Sigmoid colon (tissue), 7 donors: ENCODE measurements around the gene A3GALT2. TPM values are rescaled to one million over a fixed set of nuclear protein-coding genes. Genes with fewer than 3 reads are reported as not detected.

Experiments used
- DNase-seq: peaks from one replicate; pipeline ENCODE4 v3.0.0-alpha.2; 2019
- H3K27ac ChIP-seq, 4 donors: fragments of 200-600 bp; sonication (generic); one replicate each; pipeline ENCODE4 v1.5.1; 2016 to 2019; ENCODE audit warnings: mild to moderate bottlenecking in 1 of 4
- H3K27me3 ChIP-seq, 3 donors: fragments of 200-600 bp; sonication (generic); one replicate each; pipeline ENCODE4 v1.5.1; 2019; ENCODE audit warnings: mild to moderate bottlenecking in 1 of 3
- H3K36me3 ChIP-seq, 4 donors: fragments of 200-600 bp; sonication (generic); one replicate each; pipeline ENCODE4 v1.5.1; 2016 to 2019
- H3K4me1 ChIP-seq, 4 donors: fragments of 200-600 bp; sonication (generic); one replicate each; pipeline ENCODE4 v1.5.1; 2017 to 2019
- H3K4me3 ChIP-seq, 4 donors: fragments of 200-600 bp; sonication (generic); one replicate each; pipeline ENCODE4 v1.5.1; 2017 to 2019; ENCODE audit warnings: mild to moderate bottlenecking in 2 of 4, moderate library complexity in 1 of 4
- H3K9me3 ChIP-seq, 4 donors: fragments of 200-600 bp in 3 of 4; sonication (generic) in 3 of 4; one replicate each; pipeline versions ENCODE4 v1.5.1 to v1.6.1; 2013 to 2019
- CTCF ChIP-seq, 4 experiments: fragments of 450-650 bp in 3 of 4; fragments of 200-600 bp in 1 of 4; IDR thresholded peaks; one replicate each; pipeline ENCODE4 v1.5.1; 2016 to 2019; ENCODE audit warnings: antibody characterized with exemption in 4 of 4, mild to moderate bottlenecking in 3 of 4, moderate library complexity in 2 of 4
- EP300 ChIP-seq, 4 donors: sonication (generic); formaldehyde crosslinking; IDR thresholded peaks; one replicate each; pipeline ENCODE4 v1.6.1; 2017; ENCODE audit warnings: antibody characterized with exemption in 4 of 4
- POLR2A ChIP-seq, 2 donors: fragments of 450-650 bp; IDR thresholded peaks; one replicate each; pipeline ENCODE4 v1.6.1; 2016; ENCODE audit warnings: antibody characterized with exemption in 2 of 2, mild to moderate bottlenecking in 2 of 2, moderate library complexity in 2 of 2
- POLR2AphosphoS5 ChIP-seq, 4 donors: sonication (generic); formaldehyde crosslinking; IDR thresholded peaks; one replicate each; pipeline ENCODE4 v1.6.1; 2017; ENCODE audit warnings: antibody characterized with exemption in 4 of 4
- WGBS, 2 donors: extraction: QIAGEN DNeasy Blood & Tissue Kit; methylation state at CpG; one replicate each; pipeline ENCODE4 v1.1.7; 2013; 5-methylcytosine and 5-hydroxymethylcytosine counted together
- intact Hi-C: fragments of 100-400 bp; cut with DNase I; formaldehyde crosslinking; loops from one replicate; pipeline ENCODE4 v1.15.1; 2023
- polyA plus RNA-seq, 3 donors: library from polyadenylated mRNA; stranded (reverse); fragments of 200-250 nt; gene quantifications; one replicate each; pipeline ENCODE4 v1.2.3, GENCODE V29; 2013
- total RNA-seq, 4 donors: library from RNA; depleted of rRNA; stranded (reverse); fragments of >200 nt; gene quantifications; one replicate each; pipeline ENCODE4 v1.1.0, GENCODE V29; 2016
- donor health status: healthy with polysubstance abuse.
- donor health status: Bipolar disorder and iron deficiency.
- donor health status: healthy.

Gene A3GALT2
- total and polyA plus RNA-seq, 7 donors: not detected

GRCh38 chr1:33349778-33350610 lies 29.1 kb upstream of the A3GALT2 start:
- Histone ChIP-seq H3K4me1 (peaks cover 0 to 41% (median 34%) of the 10 kb centered on the region in 4 donors), H3K27me3 (no peaks in the 10 kb centered on the region), H3K4me3 (peak overlapping the region; percentile 38 to 98 (median 94)), H3K9me3 (no peaks in the 10 kb centered on the region), H3K36me3 (peaks cover 0 to 10% (median 4%) of the 10 kb centered on the region in 4 donors), H3K27ac (peak overlapping the region; percentile 85 to 100 (median 99))
- TF ChIP-seq POLR2A (IDR thresholded peaks at IDR 0.05) (peak in 1 of 2 donors; percentile 49), POLR2AphosphoS5 (IDR thresholded peaks at IDR 0.05) (peak; percentile 67 to 84 (median 80)), EP300 (IDR thresholded peaks at IDR 0.05) (no peak), CTCF (IDR thresholded peaks at IDR 0.05) (no peak)
- peak; percentile 95 for DNase-seq
- WGBS, 2 donors: 1% methylated on average over 104 of the region's 104 CpGs
- intact Hi-C loops: no loop called here

DNA sequence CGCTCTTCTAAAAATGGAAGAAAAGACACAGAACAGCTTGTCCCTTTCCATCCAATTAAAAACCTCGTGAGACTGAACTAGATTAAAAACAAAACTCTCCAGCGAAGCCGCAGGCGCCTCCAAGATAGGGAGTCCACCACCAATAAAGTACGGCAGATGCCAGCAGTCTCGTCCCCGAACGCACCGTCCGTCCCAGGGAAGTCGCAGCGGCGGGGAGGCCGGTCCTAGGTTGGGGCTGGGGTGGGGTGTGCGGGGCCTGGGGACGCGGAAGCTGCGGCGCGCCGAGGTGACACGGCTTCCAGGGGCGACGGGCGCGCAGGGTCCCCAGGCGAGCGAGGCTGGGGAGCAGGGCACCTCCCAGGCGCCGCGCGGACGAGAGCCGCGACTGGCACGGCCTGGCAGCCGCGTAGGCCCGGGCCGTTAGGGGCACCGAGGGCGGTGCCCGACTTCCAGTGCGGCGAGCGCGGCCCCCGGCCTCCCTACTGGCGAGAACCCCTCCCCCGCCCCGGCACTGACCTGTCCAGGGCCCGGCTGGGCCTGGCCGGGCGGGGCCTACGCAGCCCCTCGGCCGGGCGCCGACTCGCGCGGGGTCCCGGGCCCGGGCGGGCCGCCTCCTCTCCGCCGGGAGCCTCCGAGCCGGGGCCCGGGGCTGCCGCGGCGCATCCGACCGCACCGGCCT lies 28.3 kb upstream of the A3GALT2 start:
- H3K27ac ChIP-seq: peak overlapping the region; percentile 98 to 100 (median 99)
- intact Hi-C loops: no loop called here
- peak; percentile 75 for DNase-seq
- H3K27me3 ChIP-seq: no peaks in the 10 kb centered on the region
- peak overlapping the region; percentile 67 to 98 (median 94) for H3K4me3 ChIP-seq
- WGBS, 2 donors: 0% methylated on average over 78 of the region's 78 CpGs
- TF ChIP-seq CTCF (IDR thresholded peaks at IDR 0.05) (no peak), POLR2AphosphoS5 (IDR thresholded peaks at IDR 0.05) (peak in 3 of 4 donors; percentile 2 to 43 (median 10)), EP300 (IDR thresholded peaks at IDR 0.05) (no peak)
- H3K36me3 ChIP-seq: peaks cover 0 to 2% (median under 1%) of the 10 kb centered on the region in 4 donors
- H3K4me1 ChIP-seq: peaks cover 0 to 48% (median 41%) of the 10 kb centered on the region in 4 donors
- H3K9me3 ChIP-seq: no peaks in the 10 kb centered on the region

GRCh38 chr1:33348676-33349080 lies 27.8 kb upstream of the A3GALT2 start:
- Histone ChIP-seq H3K36me3 (no peaks in the 10 kb centered on the region), H3K27me3 (no peaks in the 10 kb centered on the region), H3K27ac (peak overlapping the region; percentile 98 to 100 (median 99)), H3K4me1 (peaks cover 0 to 54% (median 47%) of the 10 kb centered on the region in 4 donors), H3K9me3 (no peaks in the 10 kb centered on the region), H3K4me3 (peak overlapping the region; percentile 67 to 98 (median 94))
- intact Hi-C loops: no loop called here
- 2% methylated on average over 11 of the region's 11 CpGs for WGBS, 2 donors
- TF ChIP-seq CTCF (IDR thresholded peaks at IDR 0.05) (no peak), POLR2A (IDR thresholded peaks at IDR 0.05) (no peak), POLR2AphosphoS5 (IDR thresholded peaks at IDR 0.05) (no peak), EP300 (IDR thresholded peaks at IDR 0.05) (no peak)
- peak; percentile 65 for DNase-seq

DNA sequence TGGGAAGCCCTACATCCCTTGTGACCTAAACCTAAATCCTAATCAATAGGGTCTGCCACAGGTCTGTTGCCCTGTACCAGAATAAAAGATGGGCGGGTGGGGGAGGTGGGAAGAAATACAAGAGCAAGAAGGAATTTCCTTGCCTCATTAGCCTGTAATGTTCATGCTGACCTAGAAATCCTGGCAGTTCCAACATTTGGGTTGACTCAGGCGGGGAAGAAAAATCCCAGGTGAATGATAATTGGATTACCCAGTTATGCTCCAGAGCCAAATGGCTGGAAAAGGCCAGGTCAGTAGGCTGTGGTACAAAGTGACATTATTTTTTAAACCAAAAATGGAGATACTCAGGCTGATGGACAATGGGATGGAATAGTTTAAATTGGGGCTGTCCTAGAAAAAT lies 27.3 kb upstream of the A3GALT2 start:
- intact Hi-C loops: no loop called here
- H3K27me3 ChIP-seq: no peaks in the 10 kb centered on the region
- H3K4me1 ChIP-seq: peaks cover 0 to 59% (median 52%) of the 10 kb centered on the region in 4 donors
- peak overlapping the region; percentile 67 to 98 (median 94) for H3K4me3 ChIP-seq
- TF ChIP-seq EP300 (IDR thresholded peaks at IDR 0.05) (no peak), POLR2A (IDR thresholded peaks at IDR 0.05) (no peak), CTCF (IDR thresholded peaks at IDR 0.05) (no peak), POLR2AphosphoS5 (IDR thresholded peaks at IDR 0.05) (peak in 1 of 4 donors; percentile 3)
- peaks cover 0 to under 1% (median 0%) of the 10 kb centered on the region in 4 donors for H3K36me3 ChIP-seq
- 47 to 64% methylated on average over 2 of the region's 2 CpGs for WGBS, 2 donors
- peak; percentile 66 for DNase-seq
- H3K9me3 ChIP-seq: no peaks in the 10 kb centered on the region
- peak overlapping the region; percentile 98 to 100 (median 99) for H3K27ac ChIP-seq
